ENCODE results near the gene SEC14L3. TPM values are rescaled to one million over a fixed set of nuclear protein-coding genes. Genes with fewer than 3 reads are reported as not detected.

Gene SEC14L3
- total RNA-seq, 2 donors from 2014 or later, result not detected

GRCh38 chr22:30420347-30421125 lies 51.3 kb downstream of the SEC14L3 start:
- 66 to 78% methylated on average over 6 of the region's 6 CpGs for WGBS, 2 donors
- DNase-seq, result no peak
- H3K4me1 ChIP-seq, result peaks cover 43% of the 10 kb centered on the region
- no peaks in the 10 kb centered on the region for H3K9me3 ChIP-seq
- TF ChIP-seq CTCF (IDR thresholded peaks at IDR 0.05) (no peak), POLR2A (IDR thresholded peaks at IDR 0.05) (no peak)
- intact Hi-C loops (cut with DNase I), result no loop called here
- peaks cover 0 to 2% of the 10 kb centered on the region in 2 donors for H3K36me3 ChIP-seq (replicated peaks in 1 of 2; ENCODE audit: insufficient read depth in 1 of 2, low read depth in 2 of 2)
- H3K27ac ChIP-seq, result no peak overlapping the region
- ATAC-seq, result no peak
- no peak overlapping the region for H3K4me3 ChIP-seq
- no peaks in the 10 kb centered on the region for H3K27me3 ChIP-seq

- Histone ChIP-seq H3K4me1 (peaks cover 13% of the 10 kb centered on the region), H3K4me3 (no peak overlapping the region), H3K27me3 (no peaks in the 10 kb centered on the region), H3K27ac (no peak overlapping the region), H3K36me3 (replicated peaks in 1 of 2; ENCODE audit: insufficient read depth in 1 of 2, low read depth in 2 of 2) (peaks cover 0 to 2% of the 10 kb centered on the region in 2 donors), H3K9me3 (no peaks in the 10 kb centered on the region)
- ATAC-seq (no peak), DNase-seq (no peak)
- intact Hi-C loops (cut with DNase I), result no loop called here
- 30 to 38% methylated on average over 1 of the region's 1 CpG for WGBS, 2 donors
- TF ChIP-seq CTCF (IDR thresholded peaks at IDR 0.05) (no peak), POLR2A (IDR thresholded peaks at IDR 0.05) (no peak)
These were observed 55.0 kb downstream of the SEC14L3 start for GRCh38 chr22:30416837-30417236.

- ATAC-seq (no peak), DNase-seq (no peak)
- H3K4me3 ChIP-seq, result no peak overlapping the region
- WGBS, 2 donors, result 61 to 75% methylated on average over 2 of the region's 2 CpGs
- peaks cover 0 to 2% of the 10 kb centered on the region in 2 donors for H3K36me3 ChIP-seq (replicated peaks in 1 of 2; ENCODE audit: insufficient read depth in 1 of 2, low read depth in 2 of 2)
- no peaks in the 10 kb centered on the region for H3K27me3 ChIP-seq
- no peaks in the 10 kb centered on the region for H3K9me3 ChIP-seq
- TF ChIP-seq CTCF (IDR thresholded peaks at IDR 0.05) (no peak), POLR2A (IDR thresholded peaks at IDR 0.05) (no peak)
- H3K4me1 ChIP-seq, result peaks cover 10% of the 10 kb centered on the region
- intact Hi-C loops (cut with DNase I), result no loop called here
- H3K27ac ChIP-seq, result no peak overlapping the region
These were observed 55.4 kb downstream of the SEC14L3 start for GRCh38 chr22:30416403-30416802.

GRCh38 chr22:30414525-30415047 lies 57.2 kb downstream of the SEC14L3 start:
- intact Hi-C loops (cut with DNase I), result no loop called here
- WGBS, 2 donors, result 88 to 89% methylated on average over 4 of the region's 4 CpGs

More at GRCh38 chr22:30414525-30415047, 57.2 kb downstream of the SEC14L3 start:
- no peak overlapping the region for H3K27ac ChIP-seq
- no peak overlapping the region for H3K4me3 ChIP-seq
- TF ChIP-seq CTCF (IDR thresholded peaks at IDR 0.05) (no peak), POLR2A (IDR thresholded peaks at IDR 0.05) (no peak)
- DNase-seq, result no peak
- H3K36me3 ChIP-seq (replicated peaks in 1 of 2; ENCODE audit: insufficient read depth in 1 of 2, low read depth in 2 of 2), result peaks cover 0 to 2% of the 10 kb centered on the region in 2 donors
- peaks cover 10% of the 10 kb centered on the region for H3K4me1 ChIP-seq
- H3K9me3 ChIP-seq, result no peaks in the 10 kb centered on the region
- no peaks in the 10 kb centered on the region for H3K27me3 ChIP-seq
- no peak for ATAC-seq
